ENCODE measurements around the gene SLC12A7. TPM values are rescaled to one million over a fixed set of nuclear protein-coding genes. Genes with fewer than 3 reads are reported as not detected.

SLC12A7 gene
- total RNA-seq, 1 donor: 3.4 TPM

DNA sequence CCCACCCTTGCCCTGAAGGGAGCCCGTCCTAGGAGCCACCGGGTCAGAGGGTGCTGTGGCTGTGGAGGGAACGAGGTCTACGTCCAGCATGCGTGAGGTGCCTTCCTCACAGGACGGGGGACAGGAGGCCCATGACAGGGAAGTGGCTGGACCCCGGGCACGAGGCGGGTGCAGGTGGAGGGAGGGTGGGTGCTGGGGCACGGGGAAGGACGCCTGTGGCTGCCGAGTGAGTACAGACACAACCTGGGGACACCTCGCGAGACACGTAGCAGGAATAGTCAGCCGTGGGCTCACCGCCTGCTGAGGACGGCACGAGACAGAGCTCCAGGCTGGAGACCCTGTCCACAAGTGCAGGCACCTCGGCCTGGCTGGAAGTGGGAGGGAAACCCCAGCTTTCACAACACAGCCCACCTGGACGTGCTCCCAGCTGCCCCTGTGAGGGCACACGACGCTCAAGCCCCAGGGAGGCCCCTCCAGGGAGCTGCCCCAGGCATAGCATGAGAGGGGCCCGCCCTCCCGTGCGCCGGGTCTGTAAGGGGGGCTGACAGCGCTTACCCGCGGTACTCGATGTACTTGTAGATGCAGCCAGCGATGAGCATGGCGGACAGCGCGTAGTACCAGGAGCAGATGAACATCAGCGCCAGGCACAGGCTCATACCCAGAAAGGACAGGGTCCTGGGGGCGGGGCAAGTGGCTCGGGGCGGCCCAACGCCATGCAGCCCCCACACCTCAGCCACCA is 36.9 kb downstream of the SLC12A7 start:
- TF ChIP-seq, protein P1, sequence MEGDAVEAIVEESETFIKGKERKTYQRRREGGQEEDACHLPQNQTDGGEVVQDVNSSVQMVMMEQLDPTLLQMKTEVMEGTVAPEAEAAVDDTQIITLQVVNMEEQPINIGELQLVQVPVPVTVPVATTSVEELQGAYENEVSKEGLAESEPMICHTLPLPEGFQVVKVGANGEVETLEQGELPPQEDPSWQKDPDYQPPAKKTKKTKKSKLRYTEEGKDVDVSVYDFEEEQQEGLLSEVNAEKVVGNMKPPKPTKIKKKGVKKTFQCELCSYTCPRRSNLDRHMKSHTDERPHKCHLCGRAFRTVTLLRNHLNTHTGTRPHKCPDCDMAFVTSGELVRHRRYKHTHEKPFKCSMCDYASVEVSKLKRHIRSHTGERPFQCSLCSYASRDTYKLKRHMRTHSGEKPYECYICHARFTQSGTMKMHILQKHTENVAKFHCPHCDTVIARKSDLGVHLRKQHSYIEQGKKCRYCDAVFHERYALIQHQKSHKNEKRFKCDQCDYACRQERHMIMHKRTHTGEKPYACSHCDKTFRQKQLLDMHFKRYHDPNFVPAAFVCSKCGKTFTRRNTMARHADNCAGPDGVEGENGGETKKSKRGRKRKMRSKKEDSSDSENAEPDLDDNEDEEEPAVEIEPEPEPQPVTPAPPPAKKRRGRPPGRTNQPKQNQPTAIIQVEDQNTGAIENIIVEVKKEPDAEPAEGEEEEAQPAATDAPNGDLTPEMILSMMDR (IDR thresholded peaks at IDR 0.05; ENCODE audit: insufficient read depth, low read length): no peak
- no peak overlapping the region for H3K4me3 ChIP-seq (ENCODE audit: low read depth, low read length)
- DNase-seq (ENCODE audit: low read depth): no peak

DNA sequence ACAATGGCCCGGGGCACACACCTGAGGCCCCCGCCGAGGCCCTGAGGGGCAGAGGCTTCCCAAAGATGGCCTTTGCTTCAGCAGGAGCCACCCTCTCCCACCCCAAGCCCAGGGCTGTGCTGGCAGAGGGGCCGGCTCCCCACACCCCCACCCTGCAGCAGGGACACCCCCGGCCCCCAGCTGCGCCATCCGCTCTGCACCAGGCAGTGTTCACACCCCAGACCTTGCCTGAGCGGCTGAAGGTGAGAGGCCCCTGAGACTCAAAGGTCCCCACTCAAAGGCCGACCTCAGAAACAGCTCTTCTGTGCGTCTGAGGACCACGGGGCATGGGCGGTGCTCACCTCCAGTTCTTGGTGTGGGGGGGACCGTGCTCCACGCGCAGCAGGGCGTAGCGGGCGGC is 37.6 kb downstream of the SLC12A7 start:
- no peak overlapping the region for H3K4me3 ChIP-seq (ENCODE audit: low read depth, low read length)
- no peak for DNase-seq (ENCODE audit: low read depth)
- TF ChIP-seq, protein P1 (IDR thresholded peaks at IDR 0.05; ENCODE audit: insufficient read depth, low read length): no peak

DNA sequence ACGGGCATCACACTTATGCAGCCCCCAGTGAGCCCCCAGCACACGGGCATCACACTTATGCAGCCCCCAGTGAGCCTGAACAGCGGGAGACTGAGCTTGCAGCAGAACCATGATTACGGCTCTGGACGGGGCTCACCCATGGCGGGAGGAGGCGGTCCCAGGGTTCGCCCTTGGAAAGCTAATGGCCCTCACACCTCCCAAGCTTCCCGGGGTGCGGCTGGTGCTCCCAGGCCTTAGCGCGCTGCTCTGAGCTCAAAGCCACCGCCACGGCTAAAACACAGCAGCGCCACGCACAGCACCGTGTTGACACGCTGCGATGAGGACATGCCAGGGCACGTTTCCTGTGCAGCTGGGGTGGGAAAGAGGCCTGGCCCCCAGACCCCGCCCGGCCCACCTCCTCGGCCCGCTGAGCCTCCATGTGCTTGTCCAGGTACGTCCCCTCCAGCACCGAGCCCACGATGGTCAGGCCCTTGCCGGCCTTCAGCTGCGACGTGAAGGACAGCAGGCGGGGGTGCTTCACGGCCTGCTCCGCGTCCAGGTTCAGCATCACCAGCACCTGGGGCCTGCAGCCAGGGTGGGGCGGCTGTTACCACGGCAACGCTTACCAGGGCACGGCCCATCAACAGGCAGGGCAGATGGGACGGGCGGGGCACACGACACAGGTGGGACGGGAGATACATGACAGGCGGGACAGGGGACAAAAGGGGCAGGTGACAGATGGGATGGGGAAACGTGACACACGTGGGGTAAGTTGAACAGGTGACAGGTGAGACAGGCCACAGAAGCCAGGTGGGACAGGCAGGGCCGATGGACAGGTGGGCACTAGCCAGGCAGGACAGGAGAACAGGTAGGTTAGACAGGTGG is 38.4 kb downstream of the SLC12A7 start:
- no peak for DNase-seq (ENCODE audit: low read depth)
- TF ChIP-seq, protein P1 (IDR thresholded peaks at IDR 0.05; ENCODE audit: insufficient read depth, low read length): no peak
- H3K4me3 ChIP-seq (ENCODE audit: low read depth, low read length): no peak overlapping the region

DNA sequence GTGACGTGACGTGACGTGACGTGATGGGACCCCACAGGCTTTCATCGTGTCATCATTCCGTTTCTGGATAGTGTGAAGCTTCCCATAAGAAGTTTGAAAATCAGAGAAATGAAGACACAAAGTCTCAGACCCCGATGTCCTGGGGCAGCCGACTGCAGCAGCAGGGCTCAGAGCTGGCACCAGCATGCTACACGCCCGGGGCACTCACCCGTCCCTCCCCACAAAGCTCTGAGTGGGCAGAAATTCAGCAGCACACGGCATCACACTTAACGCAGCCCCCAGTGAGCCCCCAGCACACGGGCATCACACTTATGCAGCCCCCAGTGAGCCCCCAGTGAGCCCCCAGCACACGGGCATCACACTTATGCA is 42.2 kb downstream of the SLC12A7 start:
- TF ChIP-seq, protein P1 (IDR thresholded peaks at IDR 0.05; ENCODE audit: insufficient read depth, low read length): no peak
- H3K4me3 ChIP-seq (ENCODE audit: low read depth, low read length): no peak overlapping the region
- DNase-seq (ENCODE audit: low read depth): no peak

DNA sequence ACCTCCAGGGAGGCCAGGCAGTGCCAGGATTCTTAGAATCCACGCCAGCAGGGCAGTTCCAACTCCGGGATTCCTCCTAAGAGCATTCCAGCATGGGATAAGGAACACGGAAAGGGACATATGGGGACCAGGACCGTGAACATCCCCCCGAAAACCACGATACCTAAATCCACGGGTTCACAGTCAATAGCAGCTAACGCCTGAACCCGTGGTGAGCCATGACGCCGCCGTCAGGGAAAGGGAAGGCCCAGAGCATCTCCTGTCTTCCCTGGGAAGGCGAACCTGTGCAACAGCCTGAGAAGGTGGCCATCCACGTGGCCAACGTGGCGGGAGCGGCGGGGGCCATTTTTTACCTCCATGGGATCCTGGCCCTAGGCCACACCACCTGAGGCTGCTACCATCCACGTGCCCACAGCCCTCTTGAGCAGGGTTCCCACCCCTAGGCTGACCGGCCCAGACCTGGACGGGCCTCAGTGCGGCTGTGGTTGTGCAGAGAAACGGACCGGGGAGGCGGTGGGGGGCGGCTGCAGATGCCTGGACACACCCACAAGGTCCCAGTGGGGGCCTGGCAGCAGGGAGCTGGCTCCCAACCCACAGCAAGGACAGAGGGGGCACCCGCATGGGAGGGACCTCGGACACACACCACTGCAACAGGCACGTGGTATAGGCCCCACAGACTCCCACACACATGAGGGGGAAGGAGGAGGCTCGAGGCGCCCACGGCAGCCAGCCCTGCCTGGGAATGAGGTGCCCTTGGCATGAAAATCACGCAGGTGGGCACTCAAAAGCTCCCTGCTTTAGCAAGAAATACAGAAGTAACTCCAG is 42.8 kb downstream of the SLC12A7 start:
- TF ChIP-seq, protein P1 (IDR thresholded peaks at IDR 0.05; ENCODE audit: insufficient read depth, low read length): no peak
- no peak for DNase-seq (ENCODE audit: low read depth)
- H3K4me3 ChIP-seq (ENCODE audit: low read depth, low read length): no peak overlapping the region

DNA sequence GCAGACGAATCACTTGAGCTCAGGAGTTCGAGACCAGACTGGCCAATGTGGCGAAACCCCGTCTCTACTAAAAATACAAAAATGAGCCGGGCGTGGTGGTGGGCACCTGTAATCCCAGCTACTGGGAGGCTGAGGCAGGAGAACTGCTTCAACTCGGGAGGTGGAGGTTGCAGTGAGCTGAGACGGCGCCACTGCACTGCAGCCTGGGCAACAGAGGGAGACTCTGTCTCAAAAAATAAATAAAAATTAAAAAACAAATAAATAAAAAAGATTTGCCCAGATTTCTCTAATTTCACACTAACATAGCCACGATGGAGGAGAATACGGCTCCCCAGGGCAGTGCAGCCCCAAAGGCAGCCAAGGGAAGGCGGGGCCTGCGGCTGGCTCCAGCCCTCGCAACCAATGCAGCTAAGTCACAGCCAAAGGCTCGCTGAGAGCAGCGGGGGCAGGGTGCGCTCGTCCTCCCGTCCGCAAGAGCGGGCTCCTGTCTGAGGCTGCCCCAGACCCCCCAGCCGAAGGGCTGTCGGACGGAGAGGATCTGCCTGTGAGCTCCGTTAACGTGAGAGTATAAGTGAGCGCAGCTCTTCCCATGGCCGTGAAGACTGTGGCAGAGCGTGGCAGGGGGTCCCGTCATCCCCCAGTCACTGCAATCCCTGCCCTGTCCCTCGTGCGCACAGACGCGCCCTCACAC is 43.5 kb downstream of the SLC12A7 start:
- DNase-seq (ENCODE audit: low read depth): no peak
- H3K4me3 ChIP-seq (ENCODE audit: low read depth, low read length): no peak overlapping the region
- TF ChIP-seq, protein P1 (IDR thresholded peaks at IDR 0.05; ENCODE audit: insufficient read depth, low read length): no peak

Measured in fibroblast of the aortic adventitia (primary cell).